OCI-LY7 (cell line): ENCODE data around the gene NCS1. TPM values are rescaled to one million over a fixed set of nuclear protein-coding genes. Genes with fewer than 3 reads are reported as not detected.

Experiments used
- BruUV-seq: library from RNA; stranded (reverse); fragments of 400-500 nt; replicated peaks from 2 replicates; lab custom pipeline; 2021; lab: Mats Ljungman, UMichigan
- CTCF ChIA-PET: fragments of 300-600 bp; sonication (Branson Sonifier 250); formaldehyde crosslinking; loops from one replicate; lab custom pipeline; 2022; ENCODE audit warnings: antibody characterized with exemption; ENCODE audit not compliant: unreplicated experiment; lab: Charles Lee
- POLR2A ChIA-PET: fragments of 300-600 bp; sonication (Branson Sonifier 250); formaldehyde crosslinking; loops from one replicate; lab custom pipeline; 2022; ENCODE audit warnings: antibody characterized with exemption; lab: Charles Lee
- DNase-seq: peaks from one replicate; pipeline ENCODE4 v3.0.0-alpha.2; 2015; ENCODE audit warnings: low spot score
- H2AFZ ChIP-seq: fragments of 200-600 bp; sonication (generic), shearing (Covaris generic); 2 replicates; pipeline ENCODE4 v1.6.1; 2014; ENCODE audit warnings: mild to moderate bottlenecking, antibody characterized with exemption, low read length, moderate library complexity
- H3K27ac ChIP-seq: fragments of 200-600 bp; sonication (generic); 2 replicates; pipeline ENCODE4 v1.5.1; 2014; ENCODE audit warnings: mixed run types, low read depth, mild to moderate bottlenecking, moderate library complexity, low read length, inconsistent platforms; ENCODE audit not compliant: poor library complexity, severe bottlenecking
- H3K36me3 ChIP-seq: fragments of 200-600 bp; sonication (generic); 2 replicates; pipeline ENCODE4 v1.6.1; 2014; ENCODE audit warnings: mild to moderate bottlenecking, antibody characterized with exemption, low read length, moderate library complexity, mixed read lengths; ENCODE audit not compliant: insufficient read depth
- H3K4me1 ChIP-seq: fragments of 200-600 bp; sonication (generic); 2 replicates; pipeline ENCODE4 v1.5.1; 2014; ENCODE audit warnings: mild to moderate bottlenecking, low read length; ENCODE audit not compliant: insufficient read depth, poor library complexity, severe bottlenecking
- H3K4me2 ChIP-seq: fragments of 200-600 bp; sonication (generic); 2 replicates; pipeline ENCODE4 v1.6.1; 2014; ENCODE audit warnings: mild to moderate bottlenecking, low read length
- H3K4me3 ChIP-seq: fragments of 200-600 bp; sonication (generic); 2 replicates; pipeline ENCODE4 v1.5.1; 2014; ENCODE audit warnings: mild to moderate bottlenecking, low read depth, low read length; ENCODE audit not compliant: poor library complexity, severe bottlenecking
- H3K79me2 ChIP-seq: fragments of 200-600 bp; sonication (generic); 2 replicates; pipeline ENCODE4 v1.6.1; 2016; ENCODE audit warnings: low read depth, mild to moderate bottlenecking, low read length, moderate library complexity, mixed read lengths; ENCODE audit not compliant: insufficient read depth
- H3K9me2 ChIP-seq: fragments of 200-600 bp; sonication (generic); 2 replicates; pipeline ENCODE4 v1.6.1; 2016; ENCODE audit warnings: mild to moderate bottlenecking, low read length, mixed read lengths; ENCODE audit not compliant: insufficient read depth
- H3K9me3 ChIP-seq: fragments of 200-600 bp; sonication (generic); 2 replicates; pipeline ENCODE4 v1.6.1; 2014; ENCODE audit warnings: mild to moderate bottlenecking, mixed run types, low read length, mixed read lengths
- H4K20me1 ChIP-seq: fragments of 200-600 bp; sonication (generic); 2 replicates; pipeline ENCODE4 v1.6.1; 2014; ENCODE audit warnings: mild to moderate bottlenecking, antibody characterized with exemption, low read length, moderate library complexity, mixed read lengths; ENCODE audit not compliant: insufficient read depth
- CTCF ChIP-seq: fragments of 200-600 bp; sonication (generic); conservative IDR thresholded peaks from 2 replicates; pipeline ENCODE4 v1.5.1; 2014; ENCODE audit warnings: mild to moderate bottlenecking, antibody characterized with exemption, low read length, moderate library complexity, mixed read lengths
- EZH2phosphoT487 ChIP-seq: fragments of 200-600 bp; sonication (generic); IDR thresholded peaks from 2 replicates; pipeline ENCODE4 v1.6.1; 2018; ENCODE audit warnings: low read depth, borderline replicate concordance, mild to moderate bottlenecking, mixed run types, antibody characterized with exemption, low read length, moderate library complexity, mixed read lengths
- intact Hi-C: fragments of 100-400 bp; cut with micrococcal nuclease; formaldehyde crosslinking; loops from one replicate; pipeline ENCODE4 v1.10.0; 2022; ENCODE audit not compliant: unreplicated experiment
- total RNA-seq, 2 experiments: library from RNA; depleted of rRNA in 1 of 2; stranded (reverse); fragments of >200 nt in 1 of 2; shearing (Covaris generic) in 1 of 2; gene quantifications; 2 replicates each; pipeline ENCODE4 v1.2.3, GENCODE V29; 2014 to 2022

NCS1 gene
- total RNA-seq, 2 experiments from 2014 or later, result not detected

- DNase-seq, result no peak
- no peaks in the 10 kb centered on the region for H3K9me2 ChIP-seq
- no peak overlapping the region for H3K4me2 ChIP-seq
- H4K20me1 ChIP-seq, result no peaks in the 10 kb centered on the region
- H2AFZ ChIP-seq, result no peak overlapping the region
- POLR2A ChIA-PET, result no interaction called here
- no peaks in the 10 kb centered on the region for H3K4me1 ChIP-seq
- no peak for TF ChIP-seq EZH2phosphoT487
- TF ChIP-seq CTCF, result no peak
- intact Hi-C loops, result no loop called here
- no peak overlapping the region for H3K4me3 ChIP-seq
- H3K27ac ChIP-seq, result no peak overlapping the region
- H3K36me3 ChIP-seq, result no peaks in the 10 kb centered on the region
- no TSS peak for BruUV-seq
- CTCF ChIA-PET, result interaction anchor here (0.6 kb wide), 1 partner anchor 365 kb away, joined by 3 read pairs; no protein-coding TSS in a partner anchor
- H3K9me3 ChIP-seq, result no peaks in the 10 kb centered on the region
- H3K79me2 ChIP-seq, result no peaks in the 10 kb centered on the region
Observed at GRCh38 chr9:130191068-130191748, 19.0 kb downstream of the NCS1 start.

- H3K4me1 ChIP-seq, result no peaks in the 10 kb centered on the region
- no peaks in the 10 kb centered on the region for H3K9me2 ChIP-seq
- H3K27ac ChIP-seq, result no peak overlapping the region
- no peaks in the 10 kb centered on the region for H3K36me3 ChIP-seq
- no peak for DNase-seq
- BruUV-seq, result no TSS peak
- ChIA-PET CTCF (interaction anchor here (0.6 kb wide), 1 partner anchor 364 kb away, joined by 3 read pairs; no protein-coding TSS in a partner anchor), POLR2A (no interaction called here)
- no peaks in the 10 kb centered on the region for H4K20me1 ChIP-seq
- no peak overlapping the region for H3K4me3 ChIP-seq
- no peaks in the 10 kb centered on the region for H3K79me2 ChIP-seq
- no peak overlapping the region for H3K4me2 ChIP-seq
- H2AFZ ChIP-seq, result no peak overlapping the region
- no peak for TF ChIP-seq EZH2phosphoT487
- no peak for TF ChIP-seq CTCF
- intact Hi-C loops, result no loop called here
- H3K9me3 ChIP-seq, result no peaks in the 10 kb centered on the region
Observed at GRCh38 chr9:130191749-130192120, 19.5 kb downstream of the NCS1 start.

- intact Hi-C loops, result no loop called here
- Histone ChIP-seq H3K27ac (no peak overlapping the region), H3K36me3 (no peaks in the 10 kb centered on the region), H3K4me1 (no peaks in the 10 kb centered on the region), H3K9me2 (no peaks in the 10 kb centered on the region), H3K4me2 (no peak overlapping the region), H2AFZ (no peak overlapping the region), H3K79me2 (no peaks in the 10 kb centered on the region), H3K9me3 (no peaks in the 10 kb centered on the region), H4K20me1 (no peaks in the 10 kb centered on the region), H3K4me3 (no peak overlapping the region)
- TF ChIP-seq EZH2phosphoT487 (no peak), CTCF (no peak)
- CTCF ChIA-PET, result no interaction called here
- BruUV-seq, result no TSS peak
- POLR2A ChIA-PET, result no interaction called here
- DNase-seq, result no peak
Observed at GRCh38 chr9:130192382-130192999, 20.3 kb downstream of the NCS1 start.
